Transverse colon (tissue), 4 donors: ENCODE data around the gene TRPM4. TPM values are rescaled to one million over a fixed set of nuclear protein-coding genes. Genes with fewer than 3 reads are reported as not detected.
"Not testable (repeated sequence)": the region's sequence is repeated elsewhere in the genome, so short reads cannot be mapped to it uniquely, and the experiment has no call there.

Experiments
- DNase-seq: peaks from one replicate; pipeline ENCODE4 v3.0.0-alpha.2; 2019
- H3K27ac ChIP-seq, 4 donors: fragments of 200-600 bp; sonication (generic); 2 replicates each; pipeline ENCODE4 v1.5.1; 2016 to 2018; ENCODE audit warnings: inconsistent platforms in 4 of 4
- H3K27me3 ChIP-seq: fragments of 200-600 bp; sonication (generic); 2 replicates; pipeline ENCODE4 v1.5.1; 2017; ENCODE audit warnings: inconsistent platforms
- H3K36me3 ChIP-seq, 4 donors: fragments of 200-600 bp; sonication (generic); 2 replicates each; pipeline ENCODE4 v1.5.1; 2017 to 2019; ENCODE audit warnings: inconsistent platforms in 4 of 4
- H3K4me1 ChIP-seq, 4 donors: fragments of 200-600 bp; sonication (generic); 2 replicates each; pipeline ENCODE4 v1.5.1; 2017 to 2020; ENCODE audit warnings: inconsistent platforms in 4 of 4
- H3K4me3 ChIP-seq, 4 donors: fragments of 200-600 bp; sonication (generic); 1 replicate in 1 of 4; 2 replicates in 3 of 4; pipeline versions ENCODE4 v1.5.1 to v1.6.1; 2017 to 2019; ENCODE audit warnings: inconsistent platforms in 4 of 4
- H3K9me3 ChIP-seq, 2 donors: fragments of 200-600 bp; sonication (generic); 2 replicates each; pipeline ENCODE4 v1.5.1; 2017 to 2019; ENCODE audit warnings: inconsistent platforms in 2 of 2
- EP300 ChIP-seq: sonication (generic); formaldehyde crosslinking; IDR thresholded peaks from one replicate; pipeline ENCODE4 v1.6.1; 2017; ENCODE audit warnings: antibody characterized with exemption, low read depth
- POLR2A ChIP-seq: fragments of 450-650 bp; IDR thresholded peaks from one replicate; pipeline ENCODE4 v1.6.1; 2016; ENCODE audit warnings: antibody characterized with exemption, mild to moderate bottlenecking, moderate library complexity
- POLR2AphosphoS5 ChIP-seq, 3 donors: sonication (generic); formaldehyde crosslinking; IDR thresholded peaks; one replicate each; pipeline ENCODE4 v1.6.1; 2016; ENCODE audit warnings: antibody characterized with exemption in 3 of 3
- WGBS, 2 donors: methylation state at CpG; one replicate each; pipeline ENCODE4 v1.1.5; 2018; ENCODE audit warnings: low coverage in 1 of 2; 5-methylcytosine and 5-hydroxymethylcytosine counted together
- in situ Hi-C, 4 donors: fragments of 200-750 bp; cut with MboI; loops; one replicate each; pipeline versions ENCODE4 v1.15.0 to v1.15.1; 2017; ENCODE audit warnings: low sequenced_read_pairs in 3 of 4, low pct_ligation_motif_present in 1 of 4, low pct_unique_long_range_greater_than_20kb in 1 of 4
- intact Hi-C: fragments of 100-400 bp; cut with DNase I; formaldehyde crosslinking; loops from one replicate; pipeline ENCODE4 v1.15.1; 2023; ENCODE audit warnings: low total_unique reads
- total RNA-seq, 4 donors: library from RNA; depleted of rRNA; stranded (reverse); fragments of >200 nt; gene quantifications; one replicate each; pipeline ENCODE4 v1.1.0, GENCODE V29; 2016
- TF ChIP-seq, protein P1 (sequence below), 5 experiments: fragments of 200-600 bp in 3 of 5; fragments of 450-650 bp in 2 of 5; sonication (generic) in 3 of 5; IDR thresholded peaks; 1 replicate in 2 of 5; 2 replicates in 3 of 5; pipeline ENCODE4 v1.5.1; 2016 to 2017; ENCODE audit warnings: antibody characterized with exemption in 5 of 5, inconsistent platforms in 3 of 5, mild to moderate bottlenecking in 2 of 5, moderate library complexity in 1 of 5

TRPM4 gene
- total RNA-seq, 4 donors from 2014 or later, result 247 to 884 (median 568) TPM

DNA sequence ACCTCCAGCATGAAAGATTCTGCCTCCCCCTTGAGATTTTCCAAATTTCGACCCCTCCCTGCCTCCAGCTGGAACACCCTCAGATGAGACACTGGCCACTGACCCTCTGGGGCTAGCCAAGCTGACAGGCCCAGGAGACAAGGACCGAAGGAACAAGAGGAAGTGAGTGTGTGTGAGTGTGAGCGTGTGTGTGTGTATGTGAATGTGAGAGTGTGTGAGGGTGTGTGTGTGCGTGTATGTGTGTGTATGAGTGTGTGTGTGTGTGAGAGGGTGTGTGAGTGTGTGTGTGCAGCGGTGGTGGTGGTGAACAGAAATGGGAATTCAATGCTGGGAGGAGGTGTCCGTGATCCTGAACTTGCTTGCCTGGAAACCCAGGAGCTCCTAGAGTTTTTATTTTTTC lies 16.2 kb upstream of the TRPM4 start:
- intact Hi-C loops, result no loop called here

DNA sequence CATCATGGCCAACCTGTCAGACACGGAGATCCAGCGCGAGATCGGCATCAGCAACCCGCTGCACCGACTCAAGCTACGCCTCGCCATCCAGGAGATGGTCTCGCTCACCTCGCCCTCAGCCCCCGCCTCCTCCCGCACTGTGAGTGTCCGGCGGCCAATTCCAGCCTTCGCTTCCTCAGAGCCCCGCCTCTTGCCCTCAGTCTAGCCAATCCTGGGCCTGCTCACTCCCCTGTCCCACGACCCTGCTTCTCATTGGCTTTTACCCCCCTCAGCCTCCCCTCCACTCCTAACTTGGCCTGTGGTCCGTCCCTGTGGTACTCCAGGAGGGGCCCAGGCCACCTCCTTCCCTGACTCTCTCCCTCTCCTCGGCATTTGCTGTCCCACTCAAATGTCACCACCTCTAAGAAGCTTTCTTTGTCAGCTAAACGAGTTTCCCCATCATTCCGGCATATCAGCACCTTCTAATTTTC lies 14.7 kb upstream of the TRPM4 start:
- 4 to 23% methylated on average over 3 to 19 of the region's 21 CpGs for WGBS, 2 donors
- Histone ChIP-seq H3K27ac (no peak overlapping the region), H3K27me3 (no peaks in the 10 kb centered on the region), H3K36me3 (no peaks in the 10 kb centered on the region), H3K9me3 (no peaks in the 10 kb centered on the region), H3K4me1 (peaks cover 9 to 28% (median 18%) of the 10 kb centered on the region in 4 donors), H3K4me3 (peak overlapping the region in 3 of 4 donors; percentile 27 to 47 (median 34))
- peak; percentile 91 for DNase-seq
- intact Hi-C loops, result no loop called here
- TF ChIP-seq POLR2AphosphoS5 (IDR thresholded peaks at IDR 0.05), result peak; percentile 8 to 20 (median 10)
- no peak for TF ChIP-seq EP300
- no peak for TF ChIP-seq POLR2A
- in situ Hi-C loops, result loop anchor here in 2 of 4 donors (10.0 kb wide), 1 partner anchor 48 kb away; no protein-coding TSS in a partner anchor

More for the DNA sequence above, 16.2 kb upstream of the TRPM4 start:
- Histone ChIP-seq H3K27me3 (no peaks in the 10 kb centered on the region), H3K27ac (no peak overlapping the region), H3K4me1 (peaks cover 8 to 27% (median 19%) of the 10 kb centered on the region in 4 donors), H3K4me3 (no peak overlapping the region), H3K9me3 (no peaks in the 10 kb centered on the region), H3K36me3 (no peaks in the 10 kb centered on the region)
- in situ Hi-C loops, result loop anchor here in 2 of 4 donors (10.0 kb wide), 1 partner anchor 47 kb away; no protein-coding TSS in a partner anchor
- TF ChIP-seq, protein P1, sequence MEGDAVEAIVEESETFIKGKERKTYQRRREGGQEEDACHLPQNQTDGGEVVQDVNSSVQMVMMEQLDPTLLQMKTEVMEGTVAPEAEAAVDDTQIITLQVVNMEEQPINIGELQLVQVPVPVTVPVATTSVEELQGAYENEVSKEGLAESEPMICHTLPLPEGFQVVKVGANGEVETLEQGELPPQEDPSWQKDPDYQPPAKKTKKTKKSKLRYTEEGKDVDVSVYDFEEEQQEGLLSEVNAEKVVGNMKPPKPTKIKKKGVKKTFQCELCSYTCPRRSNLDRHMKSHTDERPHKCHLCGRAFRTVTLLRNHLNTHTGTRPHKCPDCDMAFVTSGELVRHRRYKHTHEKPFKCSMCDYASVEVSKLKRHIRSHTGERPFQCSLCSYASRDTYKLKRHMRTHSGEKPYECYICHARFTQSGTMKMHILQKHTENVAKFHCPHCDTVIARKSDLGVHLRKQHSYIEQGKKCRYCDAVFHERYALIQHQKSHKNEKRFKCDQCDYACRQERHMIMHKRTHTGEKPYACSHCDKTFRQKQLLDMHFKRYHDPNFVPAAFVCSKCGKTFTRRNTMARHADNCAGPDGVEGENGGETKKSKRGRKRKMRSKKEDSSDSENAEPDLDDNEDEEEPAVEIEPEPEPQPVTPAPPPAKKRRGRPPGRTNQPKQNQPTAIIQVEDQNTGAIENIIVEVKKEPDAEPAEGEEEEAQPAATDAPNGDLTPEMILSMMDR (IDR thresholded peaks at IDR 0.05), result no peak
- TF ChIP-seq POLR2A (no peak), POLR2AphosphoS5 (IDR thresholded peaks at IDR 0.05) (no peak), EP300 (no peak)
- 87 to 94% methylated on average over 6 of the region's 6 CpGs for WGBS, 2 donors
- DNase-seq, result no peak

DNA sequence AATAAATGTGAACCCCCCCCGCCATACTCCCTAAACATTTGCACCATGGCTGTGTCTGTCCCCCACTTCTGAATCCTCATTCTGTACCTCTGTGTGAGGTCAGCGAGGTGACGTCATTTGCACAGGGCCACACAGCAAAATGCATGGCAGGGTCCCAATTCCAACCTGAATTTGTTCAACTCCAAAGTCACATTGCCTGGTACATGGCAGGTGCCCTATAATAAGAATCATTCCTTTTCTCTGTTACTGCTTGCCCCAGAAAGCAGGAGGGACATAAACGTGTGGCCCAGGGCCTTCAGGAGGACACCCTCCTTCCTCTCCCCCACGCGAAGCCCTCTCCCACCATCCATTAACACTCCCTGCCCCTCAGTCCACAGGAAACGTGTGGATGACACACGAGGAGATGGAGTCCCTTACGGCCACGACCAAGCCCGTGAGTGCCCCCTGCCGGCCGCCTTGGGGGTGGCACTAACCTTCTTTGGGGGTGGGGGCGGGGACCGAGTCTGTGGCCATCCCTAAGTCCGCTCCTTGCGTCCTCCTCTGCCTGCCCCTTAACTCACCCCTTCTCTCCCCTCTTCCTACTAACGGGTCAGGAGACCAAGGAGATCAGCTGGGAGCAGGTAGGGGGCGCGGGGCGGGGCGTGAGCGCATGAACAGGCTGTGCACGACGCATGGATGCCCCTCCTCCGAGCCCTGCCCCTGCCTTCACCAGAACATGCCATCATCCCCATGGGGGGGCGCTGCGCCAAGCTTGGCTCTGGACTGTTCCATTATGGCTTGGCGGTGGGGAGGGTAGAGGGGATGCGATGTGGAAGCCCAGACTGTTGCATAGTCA lies 11.8 kb upstream of the TRPM4 start:
- WGBS, 2 donors, result 0 to 8% methylated on average over 7 to 27 of the region's 30 CpGs
- intact Hi-C loops, result loop anchor here (5.0 kb wide), 1 partner anchor 48 kb away; no protein-coding TSS in a partner anchor

DNA sequence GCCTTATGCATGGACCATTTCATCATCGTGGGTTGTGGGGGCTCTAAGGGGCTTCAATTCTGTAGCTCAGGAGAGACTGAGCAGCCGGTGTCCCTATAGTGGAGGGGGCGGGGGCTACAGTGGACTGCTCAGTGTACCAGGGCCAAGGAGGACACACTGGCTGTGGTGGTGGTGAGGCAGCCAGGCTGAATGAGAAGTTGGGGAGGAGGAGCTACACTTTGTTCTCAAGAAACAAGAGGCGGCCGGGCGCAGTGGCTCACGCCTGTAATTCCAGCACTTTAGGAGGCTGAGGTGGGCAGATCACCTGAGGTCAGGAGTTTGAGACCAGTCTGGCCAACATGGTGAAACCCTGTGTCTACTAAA lies 11.2 kb upstream of the TRPM4 start:
- not testable (repeated sequence) for H3K9me3 ChIP-seq, H3K27ac ChIP-seq, DNase-seq, H3K4me3 ChIP-seq, H3K27me3 ChIP-seq, H3K36me3 ChIP-seq
- in situ Hi-C loops (loop anchor here in 2 of 4 donors (10.0 kb wide), 1 partner anchor 52 kb away; no protein-coding TSS in a partner anchor), intact Hi-C loops (loop anchor here (5.0 kb wide), 1 partner anchor 49 kb away; no protein-coding TSS in a partner anchor)
- peaks cover 17 to 46% (median 42%) of the 10 kb centered on the region in 4 donors for H3K4me1 ChIP-seq
- 32% methylated on average over 7 of the region's 7 CpGs; no CpG with 5 or more reads in 1 of the 2 donors for WGBS, 2 donors

More for the DNA sequence above, 11.8 kb upstream of the TRPM4 start:
- H3K4me1 ChIP-seq, result peaks cover 13 to 40% (median 36%) of the 10 kb centered on the region in 4 donors
- H3K27ac ChIP-seq, result no peak overlapping the region
- no peaks in the 10 kb centered on the region for H3K9me3 ChIP-seq
- peak; percentile 86 for DNase-seq
- TF ChIP-seq POLR2A (no peak), EP300 (no peak), POLR2AphosphoS5 (IDR thresholded peaks at IDR 0.05) (no peak)
- TF ChIP-seq, protein P1 (IDR thresholded peaks at IDR 0.05), result peak; percentile 83 to 96 (median 92)
- H3K36me3 ChIP-seq, result no peaks in the 10 kb centered on the region
- H3K27me3 ChIP-seq, result no peaks in the 10 kb centered on the region
- in situ Hi-C loops, result loop anchor here in 2 of 4 donors (10.0 kb wide), 1 partner anchor 51 kb away; no protein-coding TSS in a partner anchor
- peak overlapping the region in 2 of 4 donors; percentile 11 to 17 for H3K4me3 ChIP-seq
